Osteoblast (primary cell): ENCODE results near the gene TRIM24. TPM values are rescaled to one million over a fixed set of nuclear protein-coding genes. Genes with fewer than 3 reads are reported as not detected.

Experiments
- DNase-seq: peaks from one replicate; pipeline ENCODE4 v3.0.0; 2011; ENCODE audit warnings: low spot score, mixed read lengths; ENCODE audit not compliant: insufficient read length; ENCODE audit errors: missing footprints
- H2AFZ ChIP-seq: 2 replicates; pipeline ENCODE4 v1.6.0; 2011; ENCODE audit warnings: mild to moderate bottlenecking, low read length
- H3K27ac ChIP-seq: 2 replicates; pipeline ENCODE4 v1.5.1; 2011; ENCODE audit warnings: mild to moderate bottlenecking, low read depth, low read length, moderate library complexity
- H3K27me3 ChIP-seq: 2 replicates; pipeline ENCODE4 v1.6.0; 2012; ENCODE audit warnings: mild to moderate bottlenecking, control low read depth, inconsistent platforms, low read length, moderate library complexity; ENCODE audit not compliant: insufficient read depth
- H3K36me3 ChIP-seq: 2 replicates; pipeline ENCODE4 v1.5.1; 2011; ENCODE audit warnings: mild to moderate bottlenecking, low read length, control low read depth, moderate library complexity; ENCODE audit not compliant: insufficient read depth
- H3K4me1 ChIP-seq: 2 replicates; pipeline ENCODE4 v1.5.1; 2011; ENCODE audit warnings: mild to moderate bottlenecking, low read length, control low read depth, moderate library complexity; ENCODE audit not compliant: insufficient read depth
- H3K4me2 ChIP-seq: 2 replicates; pipeline ENCODE4 v1.6.0; 2011; ENCODE audit warnings: mild to moderate bottlenecking, low read length; ENCODE audit not compliant: insufficient read depth
- H3K4me3 ChIP-seq: fragments of 200-600 bp; sonication (generic); 3 replicates; pipeline ENCODE4 v1.5.1; 2012; ENCODE audit warnings: mild to moderate bottlenecking, low read length, inconsistent platforms; ENCODE audit not compliant: insufficient read depth
- H3K79me2 ChIP-seq: 2 replicates; pipeline ENCODE4 v1.6.0; 2012; ENCODE audit warnings: mild to moderate bottlenecking, low read length, control low read depth, inconsistent platforms; ENCODE audit not compliant: insufficient read depth
- H3K9me3 ChIP-seq: 2 replicates; pipeline ENCODE4 v1.5.1; 2011; ENCODE audit warnings: low read depth, low read length, control low read depth
- H4K20me1 ChIP-seq: 2 replicates; pipeline ENCODE4 v1.6.0; 2012; ENCODE audit warnings: mild to moderate bottlenecking, low read length, control low read depth; ENCODE audit not compliant: insufficient read depth
- total RNA-seq: library from RNA; depleted of rRNA; stranded (reverse); fragments of >200 nt; gene quantifications from 2 replicates; pipeline ENCODE4 v1.2.3, GENCODE V29; 2012
- TF ChIP-seq, protein P1 (sequence below): IDR thresholded peaks from 2 replicates; pipeline ENCODE4 v1.5.1; 2011; ENCODE audit warnings: mild to moderate bottlenecking, low read depth, low read length, moderate library complexity; ENCODE audit errors: extremely low read depth

Gene TRIM24
- total RNA-seq, 1 donor = 8.0 TPM

DNA sequence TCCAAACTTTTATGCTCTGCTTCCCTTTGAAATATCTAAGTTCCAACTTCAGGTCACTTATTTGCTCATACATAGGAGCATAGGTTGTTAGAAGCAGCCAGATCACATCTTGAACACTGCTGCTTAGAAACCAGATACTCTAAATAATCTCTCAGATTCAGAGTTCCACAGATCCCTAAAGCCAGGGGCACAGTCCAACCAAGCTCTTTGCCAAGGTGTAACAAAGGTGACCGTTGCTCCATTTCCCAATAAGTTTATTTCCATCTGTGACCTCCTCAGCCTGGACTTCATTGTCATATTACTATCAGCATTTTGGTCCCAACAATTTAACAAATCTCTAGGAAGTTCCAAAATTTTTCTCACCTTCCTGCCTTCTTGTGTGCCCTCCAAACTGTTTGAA is 52.8 kb downstream of the TRIM24 start:
- no peaks in the 10 kb centered on the region for H4K20me1 ChIP-seq
- H3K4me2 ChIP-seq = no peak overlapping the region
- no peak overlapping the region for H3K4me3 ChIP-seq
- H3K79me2 ChIP-seq = peaks cover 6% of the 10 kb centered on the region
- H3K4me1 ChIP-seq = no peaks in the 10 kb centered on the region
- no peak overlapping the region for H3K27ac ChIP-seq
- TF ChIP-seq, protein P1, sequence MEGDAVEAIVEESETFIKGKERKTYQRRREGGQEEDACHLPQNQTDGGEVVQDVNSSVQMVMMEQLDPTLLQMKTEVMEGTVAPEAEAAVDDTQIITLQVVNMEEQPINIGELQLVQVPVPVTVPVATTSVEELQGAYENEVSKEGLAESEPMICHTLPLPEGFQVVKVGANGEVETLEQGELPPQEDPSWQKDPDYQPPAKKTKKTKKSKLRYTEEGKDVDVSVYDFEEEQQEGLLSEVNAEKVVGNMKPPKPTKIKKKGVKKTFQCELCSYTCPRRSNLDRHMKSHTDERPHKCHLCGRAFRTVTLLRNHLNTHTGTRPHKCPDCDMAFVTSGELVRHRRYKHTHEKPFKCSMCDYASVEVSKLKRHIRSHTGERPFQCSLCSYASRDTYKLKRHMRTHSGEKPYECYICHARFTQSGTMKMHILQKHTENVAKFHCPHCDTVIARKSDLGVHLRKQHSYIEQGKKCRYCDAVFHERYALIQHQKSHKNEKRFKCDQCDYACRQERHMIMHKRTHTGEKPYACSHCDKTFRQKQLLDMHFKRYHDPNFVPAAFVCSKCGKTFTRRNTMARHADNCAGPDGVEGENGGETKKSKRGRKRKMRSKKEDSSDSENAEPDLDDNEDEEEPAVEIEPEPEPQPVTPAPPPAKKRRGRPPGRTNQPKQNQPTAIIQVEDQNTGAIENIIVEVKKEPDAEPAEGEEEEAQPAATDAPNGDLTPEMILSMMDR = no peak
- H2AFZ ChIP-seq = no peak overlapping the region
- H3K27me3 ChIP-seq = no peaks in the 10 kb centered on the region
- no peak for DNase-seq
- H3K9me3 ChIP-seq = no peaks in the 10 kb centered on the region
- no peaks in the 10 kb centered on the region for H3K36me3 ChIP-seq

DNA sequence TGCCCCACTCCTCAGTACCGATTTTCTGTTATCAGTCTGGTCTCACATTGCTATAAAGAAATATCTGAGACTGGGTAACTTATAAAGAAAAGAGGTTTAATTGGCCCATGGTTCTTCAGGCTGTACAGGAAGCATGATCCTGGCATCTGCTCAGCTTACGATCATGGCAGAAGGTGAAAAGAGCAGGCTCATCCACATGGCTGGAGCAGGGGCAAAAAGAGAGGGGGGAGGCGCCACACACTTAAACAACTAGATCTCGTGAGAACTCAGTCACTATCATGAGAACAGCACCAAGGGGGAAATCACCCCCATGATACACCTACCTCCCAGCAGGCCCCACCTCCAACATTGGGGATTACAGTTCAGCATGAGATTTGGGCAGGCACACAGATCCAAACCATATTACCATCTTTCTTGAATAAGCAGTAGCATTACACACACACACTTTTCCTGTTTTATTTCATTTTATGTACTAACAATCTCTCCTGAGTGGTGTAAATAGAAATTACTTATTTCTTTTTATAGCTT is 53.3 kb downstream of the TRIM24 start:
- H3K9me3 ChIP-seq = no peaks in the 10 kb centered on the region
- no peak overlapping the region for H3K27ac ChIP-seq
- H3K4me1 ChIP-seq = no peaks in the 10 kb centered on the region
- H2AFZ ChIP-seq = no peak overlapping the region
- H3K79me2 ChIP-seq = peaks cover 2% of the 10 kb centered on the region
- no peak overlapping the region for H3K4me3 ChIP-seq
- no peaks in the 10 kb centered on the region for H3K27me3 ChIP-seq
- no peaks in the 10 kb centered on the region for H3K36me3 ChIP-seq
- no peak for DNase-seq
- H3K4me2 ChIP-seq = no peak overlapping the region
- H4K20me1 ChIP-seq = no peaks in the 10 kb centered on the region
- TF ChIP-seq, protein P1 = no peak

DNA sequence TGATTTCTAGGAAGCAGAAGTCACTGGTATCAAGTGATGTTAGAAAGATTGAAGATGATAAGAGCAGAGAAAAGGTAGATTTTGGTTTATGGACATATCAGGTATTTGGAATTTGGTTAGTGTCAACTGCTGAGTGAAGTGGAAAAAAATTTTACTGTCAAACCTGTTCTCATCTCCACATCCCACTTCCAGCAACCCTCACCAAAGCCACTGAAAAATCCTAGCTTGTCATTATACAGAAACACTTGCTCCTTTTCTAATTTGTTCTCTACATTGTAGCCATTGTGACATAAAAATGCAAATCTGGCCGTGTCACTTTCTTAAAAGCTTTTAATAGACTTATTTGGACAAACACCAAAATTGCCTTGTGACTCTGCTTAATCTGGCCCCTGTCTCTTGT is 54.0 kb downstream of the TRIM24 start:
- peaks cover 2% of the 10 kb centered on the region for H3K79me2 ChIP-seq

DNA sequence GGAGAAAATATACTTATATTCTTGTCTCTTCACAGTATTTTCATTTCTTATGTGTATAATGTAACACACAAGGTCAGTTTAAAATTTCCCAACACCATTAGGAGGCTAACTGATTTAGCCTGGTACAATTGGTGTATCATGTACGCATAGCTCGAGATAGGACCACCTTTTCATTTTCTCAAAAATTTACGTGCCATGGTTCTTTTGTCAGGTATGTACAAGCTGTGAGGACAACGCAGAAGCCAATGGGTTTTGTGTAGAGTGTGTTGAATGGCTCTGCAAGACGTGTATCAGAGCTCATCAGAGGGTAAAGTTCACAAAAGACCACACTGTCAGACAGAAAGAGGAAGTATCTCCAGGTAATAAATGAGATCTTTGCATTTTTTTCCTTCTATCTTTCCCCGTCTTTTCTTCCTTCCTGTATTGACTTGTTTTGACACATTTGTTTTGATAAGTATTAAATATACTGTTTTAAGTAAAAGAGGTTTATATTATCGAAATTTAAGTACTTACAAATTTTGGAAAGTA is 55.0 kb downstream of the TRIM24 start:
- Histone ChIP-seq H3K27ac (no peak overlapping the region), H3K79me2 (peaks cover 2% of the 10 kb centered on the region), H3K4me2 (no peak overlapping the region), H3K9me3 (no peaks in the 10 kb centered on the region), H3K4me3 (no peak overlapping the region), H4K20me1 (no peaks in the 10 kb centered on the region), H3K4me1 (no peaks in the 10 kb centered on the region), H3K36me3 (peaks cover 7% of the 10 kb centered on the region), H2AFZ (no peak overlapping the region), H3K27me3 (no peaks in the 10 kb centered on the region)
- TF ChIP-seq, protein P1 = no peak
- DNase-seq = no peak

More for the DNA sequence above, 54.0 kb downstream of the TRIM24 start:
- TF ChIP-seq, protein P1 = no peak
- H3K4me3 ChIP-seq = no peak overlapping the region
- H3K27me3 ChIP-seq = no peaks in the 10 kb centered on the region
- peak; percentile 36 for DNase-seq
- H3K4me1 ChIP-seq = no peaks in the 10 kb centered on the region
- H3K27ac ChIP-seq = no peak overlapping the region
- no peak overlapping the region for H2AFZ ChIP-seq
- H3K9me3 ChIP-seq = no peaks in the 10 kb centered on the region
- no peak overlapping the region for H3K4me2 ChIP-seq
- H3K36me3 ChIP-seq = no peaks in the 10 kb centered on the region
- H4K20me1 ChIP-seq = no peaks in the 10 kb centered on the region
